K562 (cell line): Measurements from ENCODE around the gene ANKMY1. TPM values are rescaled to one million over a fixed set of nuclear protein-coding genes. Genes with fewer than 3 reads are reported as not detected.

ENCODE experiments used
- ATAC-seq: fragments of 200-7000 bp; cut with Tn5 transposase; 3 replicates; pipeline ENCODE4 v1.9.1; 2020; ENCODE audit warnings: moderate library complexity
- BruUV-seq: library from RNA; stranded (reverse); fragments of 400-500 nt; replicated peaks from 2 replicates; lab custom pipeline; 2021; lab: Mats Ljungman, UMichigan
- CTCF ChIA-PET: fragments of 300-600 bp; formaldehyde crosslinking; extraction: SDS; loops from one replicate; lab custom pipeline; 2021; ENCODE audit warnings: low intra/inter-chr PET ratio; lab: Yijun Ruan, JAX
- POLR2A ChIA-PET: fragments of 300-600, 350-650 bp; sonication (Branson Sonifier 250); formaldehyde crosslinking; extraction: SDS; loops from one replicate; lab custom pipeline; 2021; ENCODE audit warnings: antibody characterized with exemption, inconsistent platforms; lab: Yijun Ruan, JAX
- DNase-seq, 4 experiments: peaks; one replicate each; pipeline versions ENCODE4 v3.0.0 to v3.0.0-alpha.2; 2011 to 2018; ENCODE audit warnings: low spot score in 3 of 4, mixed read lengths in 3 of 4; ENCODE audit errors: extremely low read depth in 1 of 4
- FAIRE-seq: peaks from 2 replicates; lab custom pipeline; 2011; peaks lifted over from hg19 to GRCh38; lab: Jason Lieb, UNC
- H2AFZ ChIP-seq: 2 replicates; pipeline ENCODE4 v1.6.0; 2011; ENCODE audit warnings: low read depth, low read length, control low read depth, inconsistent platforms
- H3K27ac ChIP-seq: fragments of 200-600 bp; 3 replicates; pipeline ENCODE4 v1.8.0; 2011; ENCODE audit warnings: low read depth, mild to moderate bottlenecking, control low read depth, inconsistent platforms, low read length, moderate library complexity, mixed read lengths; ENCODE audit errors: extremely low read depth
- H3K27me3 ChIP-seq, 2 experiments: fragments of 300-600 bp in 1 of 2; 2 replicates in 1 of 2; 3 replicates in 1 of 2; pipeline versions ENCODE4 v1.6.0 to v1.8.0; 2011; ENCODE audit warnings: inconsistent platforms in 2 of 2, low read length in 2 of 2, mild to moderate bottlenecking in 1 of 2, mixed read lengths in 1 of 2, moderate library complexity in 1 of 2; ENCODE audit not compliant: control insufficient read depth in 2 of 2, insufficient read depth in 2 of 2
- H3K36me3 ChIP-seq: fragments of 300-600 bp; 3 replicates; pipeline ENCODE4 v1.8.0; 2011; ENCODE audit warnings: mild to moderate bottlenecking, low read length, inconsistent platforms; ENCODE audit not compliant: control insufficient read depth, insufficient read depth
- H3K4me1 ChIP-seq, 2 experiments: fragments of 200-600 bp in 1 of 2; replicated peaks in 1 of 2; 2 replicates in 1 of 2; 3 replicates in 1 of 2; pipeline versions ENCODE4 v1.5.1 to v1.8.0; 2011; ENCODE audit warnings: inconsistent platforms in 2 of 2, low read length in 2 of 2, mild to moderate bottlenecking in 1 of 2, mixed read lengths in 1 of 2, moderate library complexity in 1 of 2; ENCODE audit not compliant: control insufficient read depth in 2 of 2, insufficient read depth in 2 of 2
- H3K4me2 ChIP-seq: 2 replicates; pipeline ENCODE4 v1.6.1; 2011; ENCODE audit warnings: low read length, control low read depth, inconsistent platforms, mixed read lengths; ENCODE audit not compliant: insufficient read depth
- H3K4me3 ChIP-seq: fragments of 200-600 bp; sonication (generic), shearing (Covaris generic); 2 replicates; pipeline ENCODE4 v1.5.1; 2016; ENCODE audit warnings: control low read depth, inconsistent platforms
- H3K79me2 ChIP-seq: fragments of 200-600 bp; 3 replicates; pipeline ENCODE4 v1.8.0; 2011; ENCODE audit warnings: low read length, inconsistent platforms; ENCODE audit not compliant: control insufficient read depth, insufficient read depth
- H3K9ac ChIP-seq, 2 experiments: 2 replicates each; pipeline versions ENCODE4 v1.6.0 to v1.6.1; 2011; ENCODE audit warnings: low read depth in 2 of 2, low read length in 2 of 2, control low read depth in 1 of 2, inconsistent platforms in 1 of 2, mild to moderate bottlenecking in 1 of 2, mixed read lengths in 1 of 2; ENCODE audit not compliant: insufficient read depth in 1 of 2
- H3K9me1 ChIP-seq: one replicate; pipeline ENCODE4 v1.6.0; 2011; ENCODE audit warnings: inconsistent platforms, mild to moderate bottlenecking, low read length, moderate library complexity; ENCODE audit not compliant: control insufficient read depth, insufficient read depth
- H3K9me3 ChIP-seq: replicated peaks from 2 replicates; pipeline ENCODE4 v1.5.1; 2011; ENCODE audit warnings: low read depth, low read length, inconsistent platforms; ENCODE audit not compliant: control insufficient read depth, insufficient read depth
- H4K20me1 ChIP-seq: replicated peaks from 2 replicates; pipeline ENCODE4 v1.6.1; 2011; ENCODE audit warnings: low read length, inconsistent platforms, mixed read lengths; ENCODE audit not compliant: control insufficient read depth, insufficient read depth
- ARID2 ChIP-seq: fragments of 450-650 bp; IDR thresholded peaks from 2 replicates; pipeline ENCODE4 v1.6.1; 2017; ENCODE audit warnings: antibody characterized with exemption, mild to moderate bottlenecking
- CTCFL ChIP-seq: IDR thresholded peaks from 2 replicates; pipeline ENCODE4 v1.6.1; 2011; ENCODE audit warnings: borderline replicate concordance, low read depth, mild to moderate bottlenecking, moderate library complexity, low read length; ENCODE audit not compliant: insufficient read depth, poor library complexity, severe bottlenecking
- MAZ ChIP-seq, 2 experiments: fragments of 450-650 bp in 1 of 2; sonication (generic) in 1 of 2; formaldehyde crosslinking; IDR thresholded peaks in 1 of 2; conservative IDR thresholded peaks in 1 of 2; 2 replicates each; pipeline versions ENCODE4 v1.4.0 to v1.5.0; 2020; ENCODE audit warnings: mild to moderate bottlenecking in 1 of 2, missing genetic modification reagents in 1 of 2
- MYC ChIP-seq, 2 experiments: fragments of 250-450 bp in 1 of 2; sonication (Bioruptor Pico) in 1 of 2; IDR thresholded peaks; 2 replicates each; pipeline versions ENCODE4 v1.5.1 to v1.6.1; 2012 to 2021; ENCODE audit warnings: low read depth in 2 of 2, borderline replicate concordance in 1 of 2, improper control_type of control experiment in 1 of 2, low read length in 1 of 2, mild to moderate bottlenecking in 1 of 2, moderate library complexity in 1 of 2
- NCOA4 ChIP-seq: fragments of 450-650 bp; IDR thresholded peaks from 2 replicates; pipeline ENCODE4 v1.6.1; 2018; ENCODE audit warnings: mild to moderate bottlenecking; ENCODE audit not compliant: partially characterized antibody
- NRF1 ChIP-seq, 2 experiments: fragments of 450-650 bp; IDR thresholded peaks in 1 of 2; conservative IDR thresholded peaks in 1 of 2; 2 replicates each; pipeline ENCODE4 v1.6.1; 2014; ENCODE audit warnings: mild to moderate bottlenecking in 2 of 2
- OTX1 ChIP-seq: fragments of 450-650 bp; formaldehyde crosslinking; IDR thresholded peaks from 2 replicates; pipeline ENCODE4 v1.4.0; 2022; ENCODE audit warnings: mild to moderate bottlenecking
- RFX5 ChIP-seq: IDR thresholded peaks from 2 replicates; pipeline ENCODE4 v1.6.1; 2011; ENCODE audit warnings: low read depth, mild to moderate bottlenecking, improper control_type of control experiment, low read length
- SIN3B ChIP-seq: fragments of 450-650 bp; IDR thresholded peaks from 2 replicates; pipeline ENCODE4 v1.6.1; 2017; ENCODE audit warnings: low read depth, mild to moderate bottlenecking, moderate library complexity
- TAF1 ChIP-seq: IDR thresholded peaks from 2 replicates; pipeline ENCODE4 v1.6.1; 2011; ENCODE audit warnings: mild to moderate bottlenecking, low read length, moderate library complexity; ENCODE audit not compliant: insufficient read depth, control insufficient read depth, severe bottlenecking; ENCODE audit errors: extremely low read depth
- TEAD1 ChIP-seq, 2 experiments: fragments of 450-650 bp in 1 of 2; sonication (generic) in 1 of 2; formaldehyde crosslinking; IDR thresholded peaks; 2 replicates each; pipeline versions ENCODE4 v1.4.0 to v1.8.0; 2020 to 2022; ENCODE audit warnings: mild to moderate bottlenecking in 2 of 2, missing genetic modification reagents in 1 of 2
- ZBTB1 ChIP-seq: sonication (generic); formaldehyde crosslinking; IDR thresholded peaks from 2 replicates; pipeline ENCODE4 v1.8.1; 2023; ENCODE audit warnings: missing genetic modification reagents, low read depth, mild to moderate bottlenecking, borderline replicate concordance
- ZNF277 ChIP-seq: fragments of 250-450 bp; sonication (Bioruptor Pico); IDR thresholded peaks from 2 replicates; pipeline ENCODE4 v1.8.0; 2022; ENCODE audit warnings: inconsistent platforms, mild to moderate bottlenecking, moderate library complexity, borderline replicate concordance
- ZNF589 ChIP-seq: fragments of 200-800 bp; sonication (Bioruptor generic); IDR thresholded peaks from 2 replicates; pipeline ENCODE4 v1.6.1; 2016; ENCODE audit warnings: low read depth, missing genetic modification characterization, missing compliant biosample characterization
- WGBS: fragments of 100-300 bp; shearing (Covaris generic); methylation state at CpG from one replicate; pipeline ENCODE4 v1.1.6; 2016; ENCODE audit warnings: low coverage, mixed read lengths; ENCODE audit not compliant: insufficient coverage; ENCODE audit errors: missing lambda C conversion rate; 5-methylcytosine and 5-hydroxymethylcytosine counted together
- in situ Hi-C: fragments of 300-500 bp; cut with MboI; formaldehyde crosslinking; loops from 4 replicates; pipeline ENCODE4 v1.15.0; 2018; ENCODE audit warnings: inconsistent platforms, mixed read lengths
- intact Hi-C: fragments of 100-400 bp; cut with micrococcal nuclease; formaldehyde crosslinking; loops from 2 replicates; pipeline ENCODE4 v1.14.2; 2022
- polyA plus RNA-seq, 8 experiments: library from polyadenylated mRNA; depleted of rRNA in 4 of 8; stranded (reverse) in 5 of 8; unstranded in 3 of 8; fragments of >200 nt; fragmentation: Nextera tagmentation in 2 of 8; fragmentation: Illumina TruSeq in 1 of 8; extraction: Ambion mirVana in 2 of 8; extraction: Trizol in 1 of 8; gene quantifications; 2 replicates each; pipeline versions ENCODE4 v1.2.1 to v1.2.3, GENCODE V29; 2011 to 2014; ENCODE audit warnings: inconsistent platforms in 1 of 8, missing spikeins in 1 of 8
- total RNA-seq, 7 experiments: library from RNA; depleted of rRNA in 6 of 7; stranded (reverse); fragments of >200 nt in 6 of 7; fragmentation: Illumina TruSeq in 2 of 7; extraction: Trizol in 2 of 7; gene quantifications; 2 replicates each; pipeline versions ENCODE4 v1.2.1 to v1.2.3, GENCODE V29; 2011 to 2021; ENCODE audit warnings: low replicate concordance in 1 of 7

ANKMY1 gene
- total and polyA plus RNA-seq, 9 of the 15 experiments (the other 6 are each of a cell fraction or from before 2014, with no cell fraction given) = 0.75 to 15.1 (median 11.7) TPM

- POLR2A ChIA-PET = interaction anchor here (0.6 to 4.6 kb wide), 7 partner anchors 11 to 179 kb away, joined by 3 to 26 read pairs (median 4); partner anchors contain the start of gene CAPN10
- DNase-seq (peak; percentile 71 to 93 (median 79)), FAIRE-seq (no peak), ATAC-seq (peak; percentile 80)
- BruUV-seq = no TSS peak
- Histone ChIP-seq H3K27ac (peak overlapping the region; percentile 98), H3K36me3 (peaks cover 19% of the 10 kb centered on the region), H4K20me1 (no peaks in the 10 kb centered on the region), H3K4me1 (peaks cover 40 to 77% of the 10 kb centered on the region in 2 experiments), H3K9me1 (no peaks in the 10 kb centered on the region), H2AFZ (peak overlapping the region; percentile 39; the same call in 1 of the 2 replicates), H3K4me3 (peak overlapping the region; percentile 65), H3K9ac (peak overlapping the region; percentile 92 to 97), H3K9me3 (no peaks in the 10 kb centered on the region), H3K27me3 (no peaks in the 10 kb centered on the region), H3K4me2 (peak overlapping the region; percentile 98), H3K79me2 (peaks cover 78% of the 10 kb centered on the region)
- intact Hi-C loops (loop anchor here (1.0 to 10.0 kb wide), 2 partner anchors 38 to 52 kb away; no protein-coding TSS in a partner anchor), in situ Hi-C loops (no loop called here)
- CTCF ChIA-PET = no interaction called here
- 3% methylated on average over 7 of the region's 53 CpGs for WGBS
- TF ChIP-seq CTCFL (peak; percentile 93), ZBTB1 (0 out of 2 replicates have a peak, but pooled peaks have one; percentile 12), ZNF277 (CRISPR knock-in tag) (no peak), NRF1 (conservative IDR thresholded peaks at IDR 0.05 in 1 of 2, IDR thresholded peaks at IDR 0.05 in 1 of 2) (peak; percentile 47 to 58; a peak in 3 of 4 replicates), NCOA4 (no peak), MAZ (CRISPR knock-in tag; conservative IDR thresholded peaks at IDR 0.05 in 1 of 2, IDR thresholded peaks at IDR 0.05 in 1 of 2) (peak; percentile 47 to 51; a peak in 1 of 4 replicates), OTX1 (CRISPR knock-in tag) (no peak), TAF1 (peak; percentile 73), MYC (IDR thresholded peaks at IDR 0.05; ENCODE audit: low read depth, low read length) (peak; percentile 36; the same call in 1 of the 2 replicates), MYC (CRISPR knock-in tag; IDR thresholded peaks at IDR 0.05; ENCODE audit: borderline replicate concordance, low read depth) (no peak; the same call in 1 of the 2 replicates), RFX5 (no peak), SIN3B (no peak), TEAD1 (CRISPR knock-in tag; IDR thresholded peaks at IDR 0.05) (peak in 1 of 2 experiments; percentile 50; a peak in 1 of 4 replicates), ZNF589 (0 out of 2 replicates have a peak, but pooled peaks have one; percentile 18), ARID2 (no peak)
Observed at GRCh38 chr2:240566203-240567136, 8.7 kb upstream of the ANKMY1 start.
